ENCODE measurements around the gene EIF4G3. TPM values are rescaled to one million over a fixed set of nuclear protein-coding genes. Genes with fewer than 3 reads are reported as not detected.

The EIF4G3 gene
- total RNA-seq, 4 donors from 2014 or later, result 68.9 to 110 (median 104) TPM

DNA sequence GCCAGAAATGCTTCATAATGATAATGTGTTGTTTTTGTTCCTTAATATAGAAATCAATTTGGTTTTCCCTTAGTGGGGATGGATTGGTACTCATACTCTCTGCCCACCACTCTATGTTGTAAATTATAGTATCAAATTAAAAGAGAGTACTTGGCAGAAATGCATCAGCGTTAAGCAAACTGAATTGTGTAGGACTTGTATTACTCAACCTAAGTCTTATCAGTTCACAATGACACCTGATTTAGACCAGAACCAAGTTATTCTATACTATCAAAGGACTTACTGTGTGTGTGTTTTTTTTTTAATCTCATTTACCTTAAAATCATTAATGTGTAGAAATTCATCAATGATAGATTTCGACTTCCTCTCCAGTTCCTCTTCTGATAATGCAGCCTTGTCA lies 327.6 kb downstream of the EIF4G3 start:
- Histone ChIP-seq H3K4me3 (replicated peaks in 1 of 3) (no peak overlapping the region), H3K27me3 (no peaks in the 10 kb centered on the region), H3K36me3 (peaks cover 0 to 34% of the 10 kb centered on the region in 2 donors), H3K4me1 (no peaks in the 10 kb centered on the region), H3K9me3 (no peaks in the 10 kb centered on the region), H3K27ac (no peak overlapping the region)
- TF ChIP-seq CTCF (IDR thresholded peaks at IDR 0.05) (no peak), POLR2A (IDR thresholded peaks at IDR 0.05) (no peak)
- 82 to 93% methylated on average over 2 of the region's 2 CpGs for WGBS, 2 donors
- intact Hi-C loops (cut with DNase I), result no loop called here
- no peak for DNase-seq

- H3K4me1 ChIP-seq, result no peaks in the 10 kb centered on the region
- TF ChIP-seq CTCF (IDR thresholded peaks at IDR 0.05) (no peak), POLR2A (IDR thresholded peaks at IDR 0.05) (no peak)
- intact Hi-C loops (cut with DNase I), result no loop called here
- no peaks in the 10 kb centered on the region for H3K9me3 ChIP-seq
- no peak overlapping the region for H3K27ac ChIP-seq
- 90 to 94% methylated on average over 1 of the region's 1 CpG for WGBS, 2 donors
- H3K36me3 ChIP-seq, result peaks cover 0 to 28% of the 10 kb centered on the region in 2 donors
- H3K27me3 ChIP-seq, result no peaks in the 10 kb centered on the region
- DNase-seq, result no peak
- no peak overlapping the region for H3K4me3 ChIP-seq (replicated peaks in 1 of 3)
Measured at GRCh38 chr1:20848162-20848561, 328.5 kb downstream of the EIF4G3 start.

DNA sequence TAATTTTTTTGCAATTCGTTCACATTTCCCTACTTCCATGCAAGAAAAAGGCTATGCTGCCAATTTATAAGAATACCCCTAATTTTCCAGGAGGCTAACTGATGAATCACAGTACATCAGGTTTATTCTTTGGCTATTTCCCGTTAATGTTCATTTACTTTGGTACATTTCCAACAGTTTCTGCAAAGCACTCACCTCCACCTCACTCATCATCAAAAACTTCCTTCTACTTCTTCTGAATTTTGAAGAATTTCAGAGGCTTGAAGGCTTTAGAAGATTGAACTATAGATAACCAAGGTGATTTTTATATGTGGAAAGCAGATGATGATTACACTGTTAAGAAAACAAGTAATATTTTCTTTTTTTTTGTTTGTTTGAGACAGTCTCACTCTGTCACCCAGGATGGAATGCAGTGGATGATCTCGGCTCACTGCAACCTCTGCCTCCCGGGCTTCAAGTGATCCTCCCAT lies 329.1 kb downstream of the EIF4G3 start:
- no peaks in the 10 kb centered on the region for H3K4me1 ChIP-seq
- H3K36me3 ChIP-seq, result peaks cover 0 to 22% of the 10 kb centered on the region in 2 donors
- WGBS, 2 donors, result 83 to 92% methylated on average over 4 of the region's 4 CpGs
- intact Hi-C loops (cut with DNase I), result no loop called here
- H3K4me3 ChIP-seq (replicated peaks in 1 of 3), result no peak overlapping the region
- DNase-seq, result no peak
- no peak overlapping the region for H3K27ac ChIP-seq
- TF ChIP-seq CTCF (IDR thresholded peaks at IDR 0.05) (no peak), POLR2A (IDR thresholded peaks at IDR 0.05) (no peak)
- no peaks in the 10 kb centered on the region for H3K27me3 ChIP-seq
- no peaks in the 10 kb centered on the region for H3K9me3 ChIP-seq

DNA sequence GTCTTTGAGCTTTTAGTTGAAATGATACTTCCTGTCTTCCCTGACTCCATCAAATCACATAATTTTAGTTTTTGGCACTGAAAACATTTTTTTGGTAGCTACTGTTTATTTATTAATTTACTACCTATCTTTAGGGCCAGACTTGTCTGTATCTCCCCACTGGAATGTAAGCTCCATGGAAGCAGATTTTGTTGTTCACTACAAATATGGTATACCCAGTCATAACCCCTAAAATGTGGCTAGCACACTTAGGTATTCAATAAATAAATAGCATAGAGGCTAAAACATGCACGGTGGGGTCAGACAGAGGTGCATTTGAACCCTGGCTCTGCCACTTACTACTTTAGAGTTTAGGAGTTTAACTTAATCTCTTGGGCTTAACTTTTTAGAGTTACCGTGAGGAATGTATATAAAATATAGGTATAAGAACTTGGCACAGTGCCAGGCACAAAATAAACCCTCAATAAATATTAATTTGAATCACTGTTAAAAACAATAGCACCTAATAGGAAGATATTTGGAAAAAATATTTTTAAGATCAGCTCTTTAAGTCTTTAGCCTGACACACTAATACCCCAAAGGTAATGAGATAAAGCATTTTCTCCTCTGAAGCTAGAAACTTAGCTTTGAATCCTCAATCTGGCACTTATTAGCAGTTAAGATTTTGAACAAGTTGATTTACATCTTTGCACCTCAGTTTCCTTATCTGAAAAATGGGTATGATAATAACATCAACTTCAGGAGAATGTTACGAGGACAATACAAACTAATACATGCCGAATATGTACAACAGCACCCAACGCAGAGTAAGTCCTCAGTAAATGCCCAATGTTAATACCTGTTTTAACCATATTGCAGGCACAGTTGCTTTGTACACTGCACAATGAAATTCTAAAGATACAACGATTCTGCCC lies 330.0 kb downstream of the EIF4G3 start:
- DNase-seq, result no peak
- Histone ChIP-seq H3K36me3 (peaks cover 0 to 14% of the 10 kb centered on the region in 2 donors), H3K27me3 (no peaks in the 10 kb centered on the region), H3K27ac (no peak overlapping the region), H3K9me3 (no peaks in the 10 kb centered on the region), H3K4me1 (no peaks in the 10 kb centered on the region), H3K4me3 (replicated peaks in 1 of 3) (no peak overlapping the region)
- TF ChIP-seq CTCF (IDR thresholded peaks at IDR 0.05) (no peak), POLR2A (IDR thresholded peaks at IDR 0.05) (no peak)
- intact Hi-C loops (cut with DNase I), result no loop called here
- WGBS, 2 donors, result 96 to 99% methylated on average over 6 of the region's 6 CpGs

- peaks cover 0 to 8% of the 10 kb centered on the region in 2 donors for H3K36me3 ChIP-seq
Measured at GRCh38 chr1:20840731-20841130, 336.0 kb downstream of the EIF4G3 start.

More at GRCh38 chr1:20840731-20841130, 336.0 kb downstream of the EIF4G3 start:
- H3K9me3 ChIP-seq, result no peaks in the 10 kb centered on the region
- TF ChIP-seq POLR2A (IDR thresholded peaks at IDR 0.05) (no peak), CTCF (IDR thresholded peaks at IDR 0.05) (no peak)
- DNase-seq, result peak; percentile 65
- no peak overlapping the region for H3K27ac ChIP-seq
- no peaks in the 10 kb centered on the region for H3K27me3 ChIP-seq
- peaks cover 0 to 10% of the 10 kb centered on the region in 2 donors for H3K4me1 ChIP-seq
- intact Hi-C loops (cut with DNase I), result no loop called here
- no peak overlapping the region for H3K4me3 ChIP-seq (replicated peaks in 1 of 3)
